ENCODE measurements around the gene ZBP1. TPM values are rescaled to one million over a fixed set of nuclear protein-coding genes. Genes with fewer than 3 reads are reported as not detected.

Gene ZBP1
- not detected for polyA plus RNA-seq (2013, experiment 1 of 2)
- not detected for polyA plus RNA-seq (2013, experiment 2 of 2)

GRCh38 chr20:57620274-57620990, at the start of gene ZBP1:
Gene ZBP1, minus strand, starts transcription at chr20:57620426. Its CDS starts 131 bp downstream, at chr20:57620295.
- Histone ChIP-seq H2BK120ac (ENCODE audit: low read depth, low read length) (no peak within 1 kb of the TSS), H2BK15ac (ENCODE audit: low read depth, poor library complexity, severe bottlenecking) (no peak within 1 kb of the TSS), H4K91ac (ENCODE audit: low read length) (no peak within 1 kb of the TSS), H3K4me1 (ENCODE audit: control insufficient read depth, insufficient read depth, low read depth, low read length) (peaks cover 2% of the 10 kb centered on the region), H3K9ac (ENCODE audit: low read length) (no peak within 1 kb of the TSS), H3K4me3 (ENCODE audit: insufficient read depth in 1 of 2, low read depth in 1 of 2, low read length in 2 of 2) (no peak within 1 kb of the TSS), H3K23ac (ENCODE audit: low read length in 2 of 2) (no peak within 1 kb of the TSS), H2AK5ac (ENCODE audit: low read length, severe bottlenecking) (no peak within 1 kb of the TSS), H2BK5ac (ENCODE audit: low read depth, low read length, poor library complexity, severe bottlenecking) (no peak within 1 kb of the TSS), H3K27me3 (ENCODE audit: control insufficient read depth in 1 of 2, insufficient read depth in 1 of 2, low read length in 2 of 2) (peaks cover 15 to 73% of the 10 kb centered on the region in 2 experiments), H3K9me3 (ENCODE audit: control insufficient read depth, low read length) (peaks cover 5% of the 10 kb centered on the region), H4K8ac (ENCODE audit: low read length) (no peak within 1 kb of the TSS), H3K27ac (ENCODE audit: low read length, poor library complexity, severe bottlenecking) (no peak within 1 kb of the TSS), H3K4me2 (ENCODE audit: low read length, poor library complexity, severe bottlenecking) (no peak within 1 kb of the TSS), H3K4ac (ENCODE audit: low read depth in 1 of 2, low read length in 2 of 2) (no peak within 1 kb of the TSS), H2BK12ac (ENCODE audit: low read length in 2 of 2) (no peak within 1 kb of the TSS), H3K79me1 (replicated peaks; ENCODE audit: low read length, poor library complexity, severe bottlenecking) (no peaks in the 10 kb centered on the region), H3K14ac (ENCODE audit: low read length in 2 of 2) (no peak within 1 kb of the TSS), H2AFZ (ENCODE audit: low read depth, low read length) (no peak within 1 kb of the TSS), H3K36me3 (ENCODE audit: control insufficient read depth in 1 of 2, insufficient read depth in 2 of 2, low read depth in 1 of 2, low read length in 2 of 2) (no peaks in the 10 kb centered on the region), H3K18ac (ENCODE audit: low read depth in 1 of 2, low read length in 2 of 2) (no peak within 1 kb of the TSS)
- 83% methylated on average over 15 of the region's 18 CpGs for WGBS
- DNase-seq, result no peak

GRCh38 chr20:57669632-57670031, 49.4 kb upstream of the ZBP1 start:
- Histone ChIP-seq H3K18ac (ENCODE audit: low read depth in 1 of 2, low read length in 2 of 2) (no peak overlapping the region), H2BK5ac (ENCODE audit: low read depth, low read length, poor library complexity, severe bottlenecking) (no peak overlapping the region), H2BK12ac (ENCODE audit: low read length in 2 of 2) (no peak overlapping the region), H3K14ac (ENCODE audit: low read length in 2 of 2) (no peak overlapping the region), H3K27me3 (ENCODE audit: control insufficient read depth in 1 of 2, insufficient read depth in 1 of 2, low read length in 2 of 2) (no peaks in the 10 kb centered on the region), H3K4me2 (ENCODE audit: low read length, poor library complexity, severe bottlenecking) (no peak overlapping the region), H3K9me3 (ENCODE audit: control insufficient read depth, low read length) (no peaks in the 10 kb centered on the region), H2AK5ac (ENCODE audit: low read length, severe bottlenecking) (no peak overlapping the region), H2BK120ac (ENCODE audit: low read depth, low read length) (no peak overlapping the region), H3K27ac (ENCODE audit: low read length, poor library complexity, severe bottlenecking) (no peak overlapping the region), H3K4me1 (ENCODE audit: control insufficient read depth, insufficient read depth, low read depth, low read length) (peaks cover 4% of the 10 kb centered on the region), H2BK15ac (ENCODE audit: low read depth, poor library complexity, severe bottlenecking) (no peak overlapping the region), H4K8ac (ENCODE audit: low read length) (no peak overlapping the region), H3K79me1 (replicated peaks; ENCODE audit: low read length, poor library complexity, severe bottlenecking) (peaks cover 56% of the 10 kb centered on the region), H4K91ac (ENCODE audit: low read length) (no peak overlapping the region), H3K23ac (ENCODE audit: low read length in 2 of 2) (no peak overlapping the region), H2AFZ (ENCODE audit: low read depth, low read length) (no peak overlapping the region), H3K4ac (ENCODE audit: low read depth in 1 of 2, low read length in 2 of 2) (no peak overlapping the region), H3K9ac (ENCODE audit: low read length) (no peak overlapping the region), H3K36me3 (ENCODE audit: control insufficient read depth in 1 of 2, insufficient read depth in 2 of 2, low read depth in 1 of 2, low read length in 2 of 2) (peaks cover 0 to 14% of the 10 kb centered on the region in 2 experiments), H3K4me3 (ENCODE audit: insufficient read depth in 1 of 2, low read depth in 1 of 2, low read length in 2 of 2) (no peak overlapping the region)
- WGBS, result 93% methylated on average over 6 of the region's 8 CpGs
- DNase-seq, result no peak

- H3K4me2 ChIP-seq (ENCODE audit: low read length, poor library complexity, severe bottlenecking), result no peak overlapping the region
- H2BK5ac ChIP-seq (ENCODE audit: low read depth, low read length, poor library complexity, severe bottlenecking), result no peak overlapping the region
- H2BK15ac ChIP-seq (ENCODE audit: low read depth, poor library complexity, severe bottlenecking), result no peak overlapping the region
- H3K4me3 ChIP-seq (ENCODE audit: insufficient read depth in 1 of 2, low read depth in 1 of 2, low read length in 2 of 2), result peak overlapping the region in 1 of 2 experiments; percentile 14
- no peaks in the 10 kb centered on the region for H3K27me3 ChIP-seq (ENCODE audit: control insufficient read depth in 1 of 2, insufficient read depth in 1 of 2, low read length in 2 of 2)
- peaks cover 0 to 19% of the 10 kb centered on the region in 2 experiments for H3K36me3 ChIP-seq (ENCODE audit: control insufficient read depth in 1 of 2, insufficient read depth in 2 of 2, low read depth in 1 of 2, low read length in 2 of 2)
- no peak overlapping the region for H3K27ac ChIP-seq (ENCODE audit: low read length, poor library complexity, severe bottlenecking)
- H3K4ac ChIP-seq (ENCODE audit: low read depth in 1 of 2, low read length in 2 of 2), result no peak overlapping the region
- H4K8ac ChIP-seq (ENCODE audit: low read length), result no peak overlapping the region
- WGBS, result 90% methylated on average over 18 of the region's 18 CpGs
- H3K23ac ChIP-seq (ENCODE audit: low read length in 2 of 2), result no peak overlapping the region
- H2AK5ac ChIP-seq (ENCODE audit: low read length, severe bottlenecking), result no peak overlapping the region
- H3K79me1 ChIP-seq (replicated peaks; ENCODE audit: low read length, poor library complexity, severe bottlenecking), result peaks cover 56% of the 10 kb centered on the region
- H3K14ac ChIP-seq (ENCODE audit: low read length in 2 of 2), result no peak overlapping the region
- DNase-seq, result no peak
- H4K91ac ChIP-seq (ENCODE audit: low read length), result no peak overlapping the region
- H3K18ac ChIP-seq (ENCODE audit: low read depth in 1 of 2, low read length in 2 of 2), result no peak overlapping the region
- no peak overlapping the region for H2AFZ ChIP-seq (ENCODE audit: low read depth, low read length)
- no peak overlapping the region for H2BK12ac ChIP-seq (ENCODE audit: low read length in 2 of 2)
- H3K9me3 ChIP-seq (ENCODE audit: control insufficient read depth, low read length), result no peaks in the 10 kb centered on the region
- peaks cover 2% of the 10 kb centered on the region for H3K4me1 ChIP-seq (ENCODE audit: control insufficient read depth, insufficient read depth, low read depth, low read length)
- no peak overlapping the region for H2BK120ac ChIP-seq (ENCODE audit: low read depth, low read length)
- no peak overlapping the region for H3K9ac ChIP-seq (ENCODE audit: low read length)
Measured at GRCh38 chr20:57667924-57668782, 47.9 kb upstream of the ZBP1 start.

GRCh38 chr20:57667388-57667787, 47.2 kb upstream of the ZBP1 start:
- no peak overlapping the region for H2BK120ac ChIP-seq (ENCODE audit: low read depth, low read length)
- peaks cover 0 to 21% of the 10 kb centered on the region in 2 experiments for H3K36me3 ChIP-seq (ENCODE audit: control insufficient read depth in 1 of 2, insufficient read depth in 2 of 2, low read depth in 1 of 2, low read length in 2 of 2)
- no peaks in the 10 kb centered on the region for H3K9me3 ChIP-seq (ENCODE audit: control insufficient read depth, low read length)
- no peak overlapping the region for H3K27ac ChIP-seq (ENCODE audit: low read length, poor library complexity, severe bottlenecking)
- no peak overlapping the region for H4K8ac ChIP-seq (ENCODE audit: low read length)
- H3K14ac ChIP-seq (ENCODE audit: low read length in 2 of 2), result no peak overlapping the region
- no peak overlapping the region for H3K4me3 ChIP-seq (ENCODE audit: insufficient read depth in 1 of 2, low read depth in 1 of 2, low read length in 2 of 2)
- H2BK15ac ChIP-seq (ENCODE audit: low read depth, poor library complexity, severe bottlenecking), result no peak overlapping the region
- H3K79me1 ChIP-seq (replicated peaks; ENCODE audit: low read length, poor library complexity, severe bottlenecking), result peaks cover 57% of the 10 kb centered on the region
- 89% methylated on average over 16 of the region's 16 CpGs for WGBS
- H3K9ac ChIP-seq (ENCODE audit: low read length), result no peak overlapping the region
- H2BK12ac ChIP-seq (ENCODE audit: low read length in 2 of 2), result no peak overlapping the region
- H3K27me3 ChIP-seq (ENCODE audit: control insufficient read depth in 1 of 2, insufficient read depth in 1 of 2, low read length in 2 of 2), result no peaks in the 10 kb centered on the region
- no peak overlapping the region for H2AK5ac ChIP-seq (ENCODE audit: low read length, severe bottlenecking)
- H3K4me1 ChIP-seq (ENCODE audit: control insufficient read depth, insufficient read depth, low read depth, low read length), result peaks cover 2% of the 10 kb centered on the region
- H3K18ac ChIP-seq (ENCODE audit: low read depth in 1 of 2, low read length in 2 of 2), result no peak overlapping the region
- H3K23ac ChIP-seq (ENCODE audit: low read length in 2 of 2), result no peak overlapping the region
- no peak overlapping the region for H2AFZ ChIP-seq (ENCODE audit: low read depth, low read length)
- DNase-seq, result no peak
- H3K4me2 ChIP-seq (ENCODE audit: low read length, poor library complexity, severe bottlenecking), result no peak overlapping the region
- no peak overlapping the region for H4K91ac ChIP-seq (ENCODE audit: low read length)
- no peak overlapping the region for H2BK5ac ChIP-seq (ENCODE audit: low read depth, low read length, poor library complexity, severe bottlenecking)
- H3K4ac ChIP-seq (ENCODE audit: low read depth in 1 of 2, low read length in 2 of 2), result no peak overlapping the region

Data from mesenchymal stem cell (in vitro differentiated cells and primary cell).